ENCODE measurements around the gene C13orf46.
A peak's percentile ranks its signal among the peaks of the same experiment; 100 is the strongest.

GRCh38 chr13:113951246-113951999 is 22.5 kb downstream of the C13orf46 start:
- TF ChIP-seq CTCF (IDR thresholded peaks at IDR 0.05) (peak; percentile 78 to 97 (median 95)), POLR2A (IDR thresholded peaks at IDR 0.05) (no peak)

Data from body of pancreas (tissue), 4 donors.